Esophagus squamous epithelium (tissue), 4 donors: Measurements from ENCODE around the gene NDUFAF7.

ENCODE experiments used
- POLR2A ChIP-seq, 4 donors: fragments of 450-650 bp; IDR thresholded peaks; one replicate each; pipeline ENCODE4 v1.6.1; 2017; ENCODE audit warnings: antibody characterized with exemption in 4 of 4, mild to moderate bottlenecking in 4 of 4, moderate library complexity in 3 of 4
- TF ChIP-seq, protein P1 (sequence below), 6 experiments: fragments of 450-650 bp in 4 of 6; fragments of 200-600 bp in 2 of 6; sonication (generic) in 2 of 6; IDR thresholded peaks; one replicate each; pipeline ENCODE4 v1.5.1; 2016 to 2019; ENCODE audit warnings: antibody characterized with exemption in 6 of 6, mild to moderate bottlenecking in 4 of 6, moderate library complexity in 4 of 6

DNA sequence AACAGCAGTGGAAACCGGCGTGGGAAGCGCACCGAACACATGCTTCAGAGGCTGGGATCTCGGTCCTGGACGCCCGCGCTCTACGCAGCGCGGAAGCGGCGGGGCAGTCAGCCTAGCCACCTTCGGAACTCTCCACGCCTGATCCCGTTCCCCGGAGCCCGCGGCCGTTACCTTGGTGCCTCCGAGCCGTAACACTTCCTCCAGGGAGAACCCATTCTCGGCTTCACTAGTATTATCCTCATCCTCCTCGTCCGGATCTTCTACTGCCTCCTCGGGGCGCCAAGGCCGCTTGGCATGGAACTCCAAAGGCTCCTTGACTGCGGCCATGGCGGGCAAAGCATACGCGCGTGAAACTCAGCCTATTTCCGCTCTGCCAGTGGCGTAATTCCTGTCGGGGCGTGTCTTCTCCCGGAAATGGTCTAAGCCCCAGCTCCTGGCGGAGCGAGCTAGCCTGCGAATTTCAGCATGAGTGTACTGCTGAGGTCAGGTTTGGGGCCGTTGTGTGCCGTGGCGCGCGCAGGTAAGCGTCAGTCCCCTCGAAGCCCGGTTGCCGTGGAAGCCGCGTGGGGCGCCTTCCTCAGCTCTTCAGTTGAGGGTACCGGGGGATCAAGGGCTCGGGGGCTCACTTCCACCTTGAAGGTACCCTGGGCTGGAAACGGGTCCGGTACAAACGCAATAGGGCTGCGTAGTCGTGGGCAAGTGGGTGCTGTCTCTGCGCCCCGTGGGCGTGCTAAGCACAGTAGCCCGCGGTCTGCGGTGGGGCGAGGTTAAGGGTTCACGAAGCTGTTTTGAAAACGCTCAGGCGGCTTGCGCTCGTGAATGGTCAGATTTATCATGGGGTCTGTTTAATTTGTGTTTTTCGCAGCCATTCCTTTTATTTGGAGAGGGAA is at the start of gene NDUFAF7, which contains the start of gene CEBPZ:
- TF ChIP-seq POLR2A (IDR thresholded peaks at IDR 0.05), result peak in 2 of 4 donors; percentile 78 to 80
- TF ChIP-seq, protein P1, sequence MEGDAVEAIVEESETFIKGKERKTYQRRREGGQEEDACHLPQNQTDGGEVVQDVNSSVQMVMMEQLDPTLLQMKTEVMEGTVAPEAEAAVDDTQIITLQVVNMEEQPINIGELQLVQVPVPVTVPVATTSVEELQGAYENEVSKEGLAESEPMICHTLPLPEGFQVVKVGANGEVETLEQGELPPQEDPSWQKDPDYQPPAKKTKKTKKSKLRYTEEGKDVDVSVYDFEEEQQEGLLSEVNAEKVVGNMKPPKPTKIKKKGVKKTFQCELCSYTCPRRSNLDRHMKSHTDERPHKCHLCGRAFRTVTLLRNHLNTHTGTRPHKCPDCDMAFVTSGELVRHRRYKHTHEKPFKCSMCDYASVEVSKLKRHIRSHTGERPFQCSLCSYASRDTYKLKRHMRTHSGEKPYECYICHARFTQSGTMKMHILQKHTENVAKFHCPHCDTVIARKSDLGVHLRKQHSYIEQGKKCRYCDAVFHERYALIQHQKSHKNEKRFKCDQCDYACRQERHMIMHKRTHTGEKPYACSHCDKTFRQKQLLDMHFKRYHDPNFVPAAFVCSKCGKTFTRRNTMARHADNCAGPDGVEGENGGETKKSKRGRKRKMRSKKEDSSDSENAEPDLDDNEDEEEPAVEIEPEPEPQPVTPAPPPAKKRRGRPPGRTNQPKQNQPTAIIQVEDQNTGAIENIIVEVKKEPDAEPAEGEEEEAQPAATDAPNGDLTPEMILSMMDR (IDR thresholded peaks at IDR 0.05), result peak in 2 of 6 experiments; percentile 4
